Keratinocyte (primary cell): Measurements from ENCODE around the gene KBTBD8. TPM values are rescaled to one million over a fixed set of nuclear protein-coding genes. Genes with fewer than 3 reads are reported as not detected.

Experiments
- DNase-seq: peaks from one replicate; pipeline ENCODE4 v3.0.0-alpha.2; 2011; ENCODE audit warnings: low read depth, missing footprints, low spot score
- FAIRE-seq: peaks from 2 replicates; lab custom pipeline; 2011; peaks lifted over from hg19 to GRCh38; lab: Jason Lieb, UNC
- H2AFZ ChIP-seq: 2 replicates; pipeline ENCODE4 v1.6.0; 2012; ENCODE audit warnings: low read length, control low read depth, inconsistent platforms; ENCODE audit not compliant: control insufficient read depth
- H3K27ac ChIP-seq: 2 replicates; pipeline ENCODE4 v1.5.1; 2011; ENCODE audit warnings: low read length; ENCODE audit not compliant: control insufficient read depth, insufficient read depth
- H3K27me3 ChIP-seq: 3 replicates; pipeline ENCODE4 v1.6.0; 2011; ENCODE audit warnings: low read length; ENCODE audit not compliant: control insufficient read depth, insufficient read depth; ENCODE audit errors: extremely low read depth
- H3K36me3 ChIP-seq, 2 experiments: 2 replicates in 1 of 2; 3 replicates in 1 of 2; pipeline ENCODE4 v1.5.1; 2011; ENCODE audit warnings: low read length in 2 of 2, mild to moderate bottlenecking in 1 of 2; ENCODE audit not compliant: control insufficient read depth in 2 of 2, insufficient read depth in 2 of 2; ENCODE audit errors: extremely low read depth in 1 of 2
- H3K4me1 ChIP-seq: 3 replicates; pipeline ENCODE4 v1.5.1; 2011; ENCODE audit warnings: low read length; ENCODE audit not compliant: control insufficient read depth, insufficient read depth; ENCODE audit errors: extremely low read depth
- H3K4me2 ChIP-seq: 3 replicates; pipeline ENCODE4 v1.6.0; 2011; ENCODE audit warnings: low read depth, low read length; ENCODE audit not compliant: control insufficient read depth, insufficient read depth; ENCODE audit errors: extremely low read depth
- H3K4me3 ChIP-seq, 3 experiments: fragments of 200-600 bp in 1 of 3; sonication (generic) in 1 of 3; 2 replicates in 2 of 3; 3 replicates in 1 of 3; pipeline ENCODE4 v1.5.1; 2011 to 2016; ENCODE audit warnings: low read length in 3 of 3, mild to moderate bottlenecking in 3 of 3, control low read depth in 2 of 3, inconsistent platforms in 1 of 3, low read depth in 1 of 3, mixed read lengths in 1 of 3, mixed run types in 1 of 3, moderate library complexity in 1 of 3; ENCODE audit not compliant: control insufficient read depth in 2 of 3, insufficient read depth in 2 of 3; ENCODE audit errors: extremely low read depth in 1 of 3
- H3K79me2 ChIP-seq: 2 replicates; pipeline ENCODE4 v1.6.0; 2012; ENCODE audit warnings: low read length; ENCODE audit not compliant: control insufficient read depth, insufficient read depth
- H3K9ac ChIP-seq: 3 replicates; pipeline ENCODE4 v1.6.0; 2011; ENCODE audit warnings: low read length; ENCODE audit not compliant: control insufficient read depth, insufficient read depth; ENCODE audit errors: extremely low read depth
- H3K9me1 ChIP-seq: 3 replicates; pipeline ENCODE4 v1.6.0; 2011; ENCODE audit warnings: low read length; ENCODE audit not compliant: control insufficient read depth, insufficient read depth; ENCODE audit errors: extremely low read depth
- H3K9me3 ChIP-seq: 2 replicates; pipeline ENCODE4 v1.5.1; 2012; ENCODE audit warnings: low read depth, low read length; ENCODE audit not compliant: control insufficient read depth
- H4K20me1 ChIP-seq: 3 replicates; pipeline ENCODE4 v1.6.0; 2011; ENCODE audit warnings: low read length; ENCODE audit not compliant: control insufficient read depth, insufficient read depth; ENCODE audit errors: extremely low read depth
- CTCF ChIP-seq, 3 experiments: IDR thresholded peaks in 1 of 3; conservative IDR thresholded peaks in 1 of 3; optimal IDR thresholded peaks in 1 of 3; 2 replicates in 2 of 3; 3 replicates in 1 of 3; pipeline versions ENCODE3 to v1.5.1; 2011; ENCODE audit warnings: low read length in 3 of 3, mild to moderate bottlenecking in 3 of 3, moderate library complexity in 2 of 3, control low read depth in 1 of 3, inconsistent platforms in 1 of 3; ENCODE audit not compliant: insufficient read depth in 2 of 3; ENCODE audit errors: extremely low read depth in 1 of 3
- EZH2 ChIP-seq: IDR thresholded peaks from one replicate; pipeline ENCODE4 v1.6.1; 2012; ENCODE audit warnings: inconsistent platforms, mild to moderate bottlenecking, low read length, moderate library complexity
- dilution Hi-C: fragments of 300-500 bp; cut with MboI; formaldehyde crosslinking; loops from one replicate; pipeline ENCODE4 v1.7.0; 2020; ENCODE audit warnings: low sequenced_read_pairs; ENCODE audit not compliant: extremely low pct_ligation_motif_present
- polyA plus RNA-seq, 5 experiments: library from polyadenylated mRNA; depleted of rRNA in 3 of 5; stranded (reverse) in 3 of 5; stranded (forward) in 1 of 5; unstranded in 1 of 5; fragments of >200 nt; gene quantifications; 1 replicate in 1 of 5; 2 replicates in 3 of 5; 3 replicates in 1 of 5; pipeline versions ENCODE4 v1.2.1 to v1.2.3, GENCODE V29; 2011 to 2012; ENCODE audit warnings: missing spikeins in 2 of 5, low read depth in 1 of 5, low replicate concordance in 1 of 5

Gene KBTBD8
- polyA plus RNA-seq, 1 donor (not counting 4 experiments of a cell fraction or from before 2014, with no cell fraction given) = 7.5 TPM

DNA sequence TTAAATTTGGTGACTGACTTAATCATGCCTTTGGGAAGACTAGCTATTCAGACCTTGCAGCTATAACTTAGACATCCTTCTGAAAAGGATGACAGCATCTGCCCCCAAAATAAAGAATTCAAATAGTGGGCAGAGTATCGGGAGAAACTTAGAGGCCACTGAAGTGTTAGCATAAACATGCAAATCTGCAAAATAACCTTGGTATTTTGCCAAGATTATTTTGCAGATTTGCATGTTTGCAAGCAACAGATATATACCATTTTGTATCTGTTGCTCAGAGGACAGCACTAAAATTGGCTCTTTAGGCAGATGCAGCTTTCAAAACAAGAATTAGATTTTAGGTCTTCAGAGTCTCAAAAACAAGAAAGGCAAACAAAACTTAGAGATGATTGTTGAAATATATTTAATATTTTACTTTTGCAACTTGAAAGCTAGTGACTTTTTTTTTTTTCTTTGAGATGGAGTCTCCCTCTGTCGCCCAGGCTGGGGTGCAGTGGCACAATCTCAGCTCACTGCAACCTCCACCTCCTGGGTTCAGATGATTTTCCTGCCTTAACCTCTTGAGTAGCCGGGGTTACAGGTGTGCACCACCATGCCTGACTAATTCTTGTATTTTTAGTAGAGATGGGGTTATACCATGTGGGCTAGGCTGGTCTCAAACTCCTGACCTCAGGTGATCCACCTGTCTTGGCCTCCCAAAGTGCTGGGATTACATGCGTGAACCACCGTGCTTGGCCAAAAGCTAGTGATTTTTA, 47.8 kb downstream of the KBTBD8 start:
- no peak overlapping the region for H2AFZ ChIP-seq
- H3K9ac ChIP-seq = no peak overlapping the region
- H3K27me3 ChIP-seq = no peaks in the 10 kb centered on the region
- TF ChIP-seq EZH2 (no peak), CTCF (optimal IDR thresholded peaks at IDR 0.05 in 1 of 3, IDR thresholded peaks at IDR 0.05 in 1 of 3, conservative IDR thresholded peaks at IDR 0.05 in 1 of 3; ENCODE audit: extremely low read depth in 1 of 3, insufficient read depth in 2 of 3, low read length in 3 of 3) (no peak)
- no peaks in the 10 kb centered on the region for H3K79me2 ChIP-seq
- no peaks in the 10 kb centered on the region for H3K9me1 ChIP-seq
- no peak for FAIRE-seq
- no peak for DNase-seq
- H3K27ac ChIP-seq = no peak overlapping the region
- H3K4me2 ChIP-seq = no peak overlapping the region
- no peak overlapping the region for H3K4me3 ChIP-seq
- no peaks in the 10 kb centered on the region for H3K4me1 ChIP-seq
- H3K36me3 ChIP-seq = no peaks in the 10 kb centered on the region
- no peaks in the 10 kb centered on the region for H4K20me1 ChIP-seq
- H3K9me3 ChIP-seq = no peaks in the 10 kb centered on the region
- dilution Hi-C loops = no loop called here

DNA sequence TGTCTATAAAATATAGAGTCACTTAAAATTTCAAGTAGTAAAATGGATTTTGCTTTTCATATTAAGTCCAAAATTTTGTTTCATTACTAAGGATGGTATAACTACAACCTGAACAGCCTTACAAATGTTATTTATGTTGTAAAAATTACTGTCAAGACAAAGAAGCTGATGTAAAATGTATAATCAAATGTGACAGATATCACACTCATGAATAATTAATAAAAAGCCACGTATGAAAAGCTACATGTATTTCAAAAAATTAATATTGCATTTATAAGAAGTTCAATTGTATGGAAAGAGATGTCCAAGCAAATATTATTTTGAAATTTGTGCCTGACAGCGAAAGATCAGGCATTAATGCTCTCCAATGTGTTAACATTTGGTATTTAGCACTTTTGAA, 48.9 kb downstream of the KBTBD8 start:
- Histone ChIP-seq H3K27ac (no peak overlapping the region), H3K4me1 (no peaks in the 10 kb centered on the region), H3K4me2 (no peak overlapping the region), H4K20me1 (no peaks in the 10 kb centered on the region), H3K36me3 (no peaks in the 10 kb centered on the region), H3K9ac (no peak overlapping the region), H2AFZ (no peak overlapping the region), H3K9me1 (no peaks in the 10 kb centered on the region), H3K9me3 (no peaks in the 10 kb centered on the region), H3K79me2 (no peaks in the 10 kb centered on the region), H3K4me3 (no peak overlapping the region), H3K27me3 (no peaks in the 10 kb centered on the region)
- no peak for FAIRE-seq
- dilution Hi-C loops = no loop called here
- TF ChIP-seq CTCF (optimal IDR thresholded peaks at IDR 0.05 in 1 of 3, IDR thresholded peaks at IDR 0.05 in 1 of 3, conservative IDR thresholded peaks at IDR 0.05 in 1 of 3; ENCODE audit: extremely low read depth in 1 of 3, insufficient read depth in 2 of 3, low read length in 3 of 3) (no peak), EZH2 (no peak)
- no peak for DNase-seq
